WTC11 (cell line): ENCODE measurements around the gene ATN1. TPM values are rescaled to one million over a fixed set of nuclear protein-coding genes. Genes with fewer than 3 reads are reported as not detected.

ENCODE experiments used
- ATAC-seq: fragments of 200-7000 bp; cut with Tn5 transposase; 2 replicates; pipeline ENCODE4 v1.10.0; 2021; ENCODE audit warnings: mild to moderate bottlenecking, moderate library complexity
- CTCF ChIA-PET: fragments of 300-600 bp; sonication (Branson Sonifier 250); formaldehyde crosslinking; loops from one replicate; lab custom pipeline; 2021; ENCODE audit warnings: antibody characterized with exemption; lab: Charles Lee
- POLR2A ChIA-PET: fragments of 350-600 bp; sonication (Branson Sonifier 250); formaldehyde crosslinking; loops from one replicate; lab custom pipeline; 2021; ENCODE audit warnings: antibody characterized with exemption; lab: Charles Lee
- DNase-seq: peaks from one replicate; pipeline ENCODE4 v3.0.0; 2021; ENCODE audit warnings: low spot score
- H3K27ac Mint-ChIP-seq: 2 replicates; pipeline ENCODE4 v1.8.0; 2021; ENCODE audit warnings: mixed read lengths
- H3K27me3 Mint-ChIP-seq: 2 replicates; pipeline ENCODE4 v1.8.0; 2021; ENCODE audit warnings: low read depth, mild to moderate bottlenecking, moderate library complexity, mixed read lengths
- H3K36me3 Mint-ChIP-seq: 2 replicates; pipeline ENCODE4 v1.8.0; 2021; ENCODE audit warnings: mixed read lengths
- H3K4me1 Mint-ChIP-seq: 2 replicates; pipeline ENCODE4 v1.8.0; 2022; ENCODE audit warnings: mixed read lengths
- H3K4me3 Mint-ChIP-seq: 2 replicates; pipeline ENCODE4 v1.8.0; 2021; ENCODE audit warnings: mild to moderate bottlenecking, moderate library complexity, mixed read lengths
- H3K9me3 Mint-ChIP-seq: 2 replicates; pipeline ENCODE4 v1.8.0; 2021; ENCODE audit warnings: mixed read lengths
- ESRRA ChIP-seq: sonication (generic); formaldehyde crosslinking; IDR thresholded peaks from 2 replicates; pipeline ENCODE4 v1.8.1; 2022; ENCODE audit warnings: mild to moderate bottlenecking, missing genetic modification reagents, borderline replicate concordance
- JUN ChIP-seq: sonication (generic); formaldehyde crosslinking; IDR thresholded peaks from 2 replicates; pipeline ENCODE4 v1.8.0; 2023; ENCODE audit warnings: mild to moderate bottlenecking, missing genetic modification reagents
- TCF7 ChIP-seq: sonication (generic); formaldehyde crosslinking; IDR thresholded peaks from 2 replicates; pipeline ENCODE4 v1.8.0; 2022; ENCODE audit warnings: mild to moderate bottlenecking, low read depth, missing genetic modification reagents, moderate library complexity
- ZNF121 ChIP-seq: sonication (generic); formaldehyde crosslinking; IDR thresholded peaks from 2 replicates; pipeline ENCODE4 v1.8.0; 2023; ENCODE audit warnings: missing genetic modification reagents
- ZNF219 ChIP-seq: sonication (generic); formaldehyde crosslinking; IDR thresholded peaks from 2 replicates; pipeline ENCODE4 v1.8.0; 2023; ENCODE audit warnings: missing genetic modification reagents, mild to moderate bottlenecking, borderline replicate concordance
- ZNF232 ChIP-seq: sonication (generic); formaldehyde crosslinking; IDR thresholded peaks from 2 replicates; pipeline ENCODE4 v1.8.0; 2022; ENCODE audit warnings: mild to moderate bottlenecking, missing genetic modification reagents
- ZNF263 ChIP-seq: sonication (generic); formaldehyde crosslinking; IDR thresholded peaks from 2 replicates; pipeline ENCODE4 v1.8.1; 2022; ENCODE audit warnings: low read depth, mild to moderate bottlenecking, moderate library complexity, missing genetic modification reagents
- ZNF396 ChIP-seq: fragments of 250-450 bp; sonication (Bioruptor Pico); IDR thresholded peaks from 2 replicates; pipeline ENCODE4 v1.8.0; 2021; ENCODE audit warnings: mild to moderate bottlenecking, moderate library complexity, borderline replicate concordance
- ZNF671 ChIP-seq: fragments of 250-450 bp; sonication (Bioruptor Pico); IDR thresholded peaks from 2 replicates; pipeline ENCODE4 v1.8.0; 2021; ENCODE audit warnings: mild to moderate bottlenecking
- total RNA-seq: library from RNA; stranded (reverse); gene quantifications from 3 replicates; pipeline ENCODE4 v1.2.3, GENCODE V29; 2021
- TF ChIP-seq, protein P1 (sequence below): sonication (generic); formaldehyde crosslinking; IDR thresholded peaks from 2 replicates; pipeline ENCODE4 v1.8.0; 2023; ENCODE audit warnings: mild to moderate bottlenecking, missing genetic modification reagents
- TF ChIP-seq, protein P2 (sequence below): sonication (generic); formaldehyde crosslinking; IDR thresholded peaks from 2 replicates; pipeline ENCODE4 v1.8.1; 2022; ENCODE audit warnings: low read depth, missing genetic modification reagents, borderline replicate concordance
- TF ChIP-seq, protein P3 (sequence below): sonication (generic); formaldehyde crosslinking; IDR thresholded peaks from 2 replicates; pipeline ENCODE4 v1.8.1; 2023; ENCODE audit warnings: mild to moderate bottlenecking, missing genetic modification reagents, borderline replicate concordance
- TF ChIP-seq, protein P4 (sequence below): fragments of 250-450 bp; sonication (Bioruptor Pico); IDR thresholded peaks from 2 replicates; pipeline ENCODE4 v1.8.0; 2021; ENCODE audit warnings: mild to moderate bottlenecking
- TF ChIP-seq, protein P5 (sequence below): sonication (generic); formaldehyde crosslinking; IDR thresholded peaks from 2 replicates; pipeline ENCODE4 v1.8.1; 2022; ENCODE audit warnings: missing genetic modification reagents, borderline replicate concordance
- TF ChIP-seq, protein P6 (sequence below): sonication (generic); formaldehyde crosslinking; IDR thresholded peaks from 2 replicates; pipeline ENCODE4 v1.8.1; 2022; ENCODE audit warnings: mild to moderate bottlenecking, moderate library complexity, missing genetic modification reagents
- TF ChIP-seq, protein P7 (sequence below): sonication (generic); formaldehyde crosslinking; IDR thresholded peaks from 2 replicates; pipeline ENCODE4 v1.8.0; 2023; ENCODE audit warnings: missing genetic modification reagents, mild to moderate bottlenecking, borderline replicate concordance

ATN1 gene
- total RNA-seq, 1 experiment from 2014 or later, result 87.1 TPM

- TF ChIP-seq TCF7 (CRISPR knock-in tag) (no peak), ZNF121 (no peak), ZNF263 (CRISPR knock-in tag) (no peak)
- TF ChIP-seq, protein P1, sequence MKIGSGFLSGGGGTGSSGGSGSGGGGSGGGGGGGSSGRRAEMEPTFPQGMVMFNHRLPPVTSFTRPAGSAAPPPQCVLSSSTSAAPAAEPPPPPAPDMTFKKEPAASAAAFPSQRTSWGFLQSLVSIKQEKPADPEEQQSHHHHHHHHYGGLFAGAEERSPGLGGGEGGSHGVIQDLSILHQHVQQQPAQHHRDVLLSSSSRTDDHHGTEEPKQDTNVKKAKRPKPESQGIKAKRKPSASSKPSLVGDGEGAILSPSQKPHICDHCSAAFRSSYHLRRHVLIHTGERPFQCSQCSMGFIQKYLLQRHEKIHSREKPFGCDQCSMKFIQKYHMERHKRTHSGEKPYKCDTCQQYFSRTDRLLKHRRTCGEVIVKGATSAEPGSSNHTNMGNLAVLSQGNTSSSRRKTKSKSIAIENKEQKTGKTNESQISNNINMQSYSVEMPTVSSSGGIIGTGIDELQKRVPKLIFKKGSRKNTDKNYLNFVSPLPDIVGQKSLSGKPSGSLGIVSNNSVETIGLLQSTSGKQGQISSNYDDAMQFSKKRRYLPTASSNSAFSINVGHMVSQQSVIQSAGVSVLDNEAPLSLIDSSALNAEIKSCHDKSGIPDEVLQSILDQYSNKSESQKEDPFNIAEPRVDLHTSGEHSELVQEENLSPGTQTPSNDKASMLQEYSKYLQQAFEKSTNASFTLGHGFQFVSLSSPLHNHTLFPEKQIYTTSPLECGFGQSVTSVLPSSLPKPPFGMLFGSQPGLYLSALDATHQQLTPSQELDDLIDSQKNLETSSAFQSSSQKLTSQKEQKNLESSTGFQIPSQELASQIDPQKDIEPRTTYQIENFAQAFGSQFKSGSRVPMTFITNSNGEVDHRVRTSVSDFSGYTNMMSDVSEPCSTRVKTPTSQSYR (CRISPR knock-in tag), result no peak
- TF ChIP-seq, protein P2, sequence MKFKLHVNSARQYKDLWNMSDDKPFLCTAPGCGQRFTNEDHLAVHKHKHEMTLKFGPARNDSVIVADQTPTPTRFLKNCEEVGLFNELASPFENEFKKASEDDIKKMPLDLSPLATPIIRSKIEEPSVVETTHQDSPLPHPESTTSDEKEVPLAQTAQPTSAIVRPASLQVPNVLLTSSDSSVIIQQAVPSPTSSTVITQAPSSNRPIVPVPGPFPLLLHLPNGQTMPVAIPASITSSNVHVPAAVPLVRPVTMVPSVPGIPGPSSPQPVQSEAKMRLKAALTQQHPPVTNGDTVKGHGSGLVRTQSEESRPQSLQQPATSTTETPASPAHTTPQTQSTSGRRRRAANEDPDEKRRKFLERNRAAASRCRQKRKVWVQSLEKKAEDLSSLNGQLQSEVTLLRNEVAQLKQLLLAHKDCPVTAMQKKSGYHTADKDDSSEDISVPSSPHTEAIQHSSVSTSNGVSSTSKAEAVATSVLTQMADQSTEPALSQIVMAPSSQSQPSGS (CRISPR knock-in tag), result no peak
- TF ChIP-seq, all 79 proteins: peak for 0
These were observed 50.9 kb downstream of the ATN1 start (continued) for GRCh38 chr12:6978611-6979011.

DNA sequence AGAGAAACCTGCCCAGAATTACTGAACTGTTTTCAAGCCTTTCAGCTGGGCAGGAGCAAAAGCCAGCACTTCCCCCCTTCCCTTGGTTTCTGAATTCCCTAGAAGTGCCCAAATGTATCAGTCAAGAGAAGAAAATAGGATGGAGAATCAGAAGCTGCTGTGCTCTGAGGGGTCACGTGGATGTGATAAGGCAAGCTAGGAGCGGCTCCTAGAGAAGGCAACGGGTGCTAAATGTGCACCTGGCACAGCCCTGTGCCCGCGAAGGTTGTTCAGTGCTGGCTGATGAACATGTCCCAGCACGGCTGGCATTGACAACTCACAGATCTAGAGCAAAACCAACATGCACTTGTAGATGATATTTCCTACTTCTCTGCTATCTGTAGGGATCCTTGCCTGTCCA lies 51.3 kb downstream of the ATN1 start:
- DNase-seq, result no peak
- Mint-ChIP-seq H3K27me3 (no peaks in the 10 kb centered on the region), H3K4me3 (no peak overlapping the region), H3K4me1 (peaks cover 12% of the 10 kb centered on the region), H3K27ac (peak overlapping the region; percentile 76; the same call in 1 of the 2 replicates), H3K9me3 (no peaks in the 10 kb centered on the region), H3K36me3 (peaks cover 65% of the 10 kb centered on the region)
- no peak for ATAC-seq
- ChIA-PET CTCF (interaction anchor here (1.2 kb wide), 1 partner anchor 14 kb away, joined by 4 read pairs; no protein-coding TSS in a partner anchor), POLR2A (no interaction called here)
- TF ChIP-seq ZNF396 (CRISPR knock-in tag) (no peak), ZNF232 (CRISPR knock-in tag) (no peak), ESRRA (CRISPR knock-in tag) (no peak), ZNF671 (CRISPR knock-in tag) (no peak), ZNF219 (CRISPR knock-in tag) (no peak), JUN (CRISPR knock-in tag) (no peak)
- TF ChIP-seq, protein P3, sequence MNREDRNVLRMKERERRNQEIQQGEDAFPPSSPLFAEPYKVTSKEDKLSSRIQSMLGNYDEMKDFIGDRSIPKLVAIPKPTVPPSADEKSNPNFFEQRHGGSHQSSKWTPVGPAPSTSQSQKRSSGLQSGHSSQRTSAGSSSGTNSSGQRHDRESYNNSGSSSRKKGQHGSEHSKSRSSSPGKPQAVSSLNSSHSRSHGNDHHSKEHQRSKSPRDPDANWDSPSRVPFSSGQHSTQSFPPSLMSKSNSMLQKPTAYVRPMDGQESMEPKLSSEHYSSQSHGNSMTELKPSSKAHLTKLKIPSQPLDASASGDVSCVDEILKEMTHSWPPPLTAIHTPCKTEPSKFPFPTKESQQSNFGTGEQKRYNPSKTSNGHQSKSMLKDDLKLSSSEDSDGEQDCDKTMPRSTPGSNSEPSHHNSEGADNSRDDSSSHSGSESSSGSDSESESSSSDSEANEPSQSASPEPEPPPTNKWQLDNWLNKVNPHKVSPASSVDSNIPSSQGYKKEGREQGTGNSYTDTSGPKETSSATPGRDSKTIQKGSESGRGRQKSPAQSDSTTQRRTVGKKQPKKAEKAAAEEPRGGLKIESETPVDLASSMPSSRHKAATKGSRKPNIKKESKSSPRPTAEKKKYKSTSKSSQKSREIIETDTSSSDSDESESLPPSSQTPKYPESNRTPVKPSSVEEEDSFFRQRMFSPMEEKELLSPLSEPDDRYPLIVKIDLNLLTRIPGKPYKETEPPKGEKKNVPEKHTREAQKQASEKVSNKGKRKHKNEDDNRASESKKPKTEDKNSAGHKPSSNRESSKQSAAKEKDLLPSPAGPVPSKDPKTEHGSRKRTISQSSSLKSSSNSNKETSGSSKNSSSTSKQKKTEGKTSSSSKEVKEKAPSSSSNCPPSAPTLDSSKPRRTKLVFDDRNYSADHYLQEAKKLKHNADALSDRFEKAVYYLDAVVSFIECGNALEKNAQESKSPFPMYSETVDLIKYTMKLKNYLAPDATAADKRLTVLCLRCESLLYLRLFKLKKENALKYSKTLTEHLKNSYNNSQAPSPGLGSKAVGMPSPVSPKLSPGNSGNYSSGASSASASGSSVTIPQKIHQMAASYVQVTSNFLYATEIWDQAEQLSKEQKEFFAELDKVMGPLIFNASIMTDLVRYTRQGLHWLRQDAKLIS, result no peak
- TF ChIP-seq, protein P4, sequence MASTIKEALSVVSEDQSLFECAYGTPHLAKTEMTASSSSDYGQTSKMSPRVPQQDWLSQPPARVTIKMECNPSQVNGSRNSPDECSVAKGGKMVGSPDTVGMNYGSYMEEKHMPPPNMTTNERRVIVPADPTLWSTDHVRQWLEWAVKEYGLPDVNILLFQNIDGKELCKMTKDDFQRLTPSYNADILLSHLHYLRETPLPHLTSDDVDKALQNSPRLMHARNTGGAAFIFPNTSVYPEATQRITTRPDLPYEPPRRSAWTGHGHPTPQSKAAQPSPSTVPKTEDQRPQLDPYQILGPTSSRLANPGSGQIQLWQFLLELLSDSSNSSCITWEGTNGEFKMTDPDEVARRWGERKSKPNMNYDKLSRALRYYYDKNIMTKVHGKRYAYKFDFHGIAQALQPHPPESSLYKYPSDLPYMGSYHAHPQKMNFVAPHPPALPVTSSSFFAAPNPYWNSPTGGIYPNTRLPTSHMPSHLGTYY (CRISPR knock-in tag), result no peak
- TF ChIP-seq, protein P1 (CRISPR knock-in tag), result no peak
- TF ChIP-seq, protein P5, sequence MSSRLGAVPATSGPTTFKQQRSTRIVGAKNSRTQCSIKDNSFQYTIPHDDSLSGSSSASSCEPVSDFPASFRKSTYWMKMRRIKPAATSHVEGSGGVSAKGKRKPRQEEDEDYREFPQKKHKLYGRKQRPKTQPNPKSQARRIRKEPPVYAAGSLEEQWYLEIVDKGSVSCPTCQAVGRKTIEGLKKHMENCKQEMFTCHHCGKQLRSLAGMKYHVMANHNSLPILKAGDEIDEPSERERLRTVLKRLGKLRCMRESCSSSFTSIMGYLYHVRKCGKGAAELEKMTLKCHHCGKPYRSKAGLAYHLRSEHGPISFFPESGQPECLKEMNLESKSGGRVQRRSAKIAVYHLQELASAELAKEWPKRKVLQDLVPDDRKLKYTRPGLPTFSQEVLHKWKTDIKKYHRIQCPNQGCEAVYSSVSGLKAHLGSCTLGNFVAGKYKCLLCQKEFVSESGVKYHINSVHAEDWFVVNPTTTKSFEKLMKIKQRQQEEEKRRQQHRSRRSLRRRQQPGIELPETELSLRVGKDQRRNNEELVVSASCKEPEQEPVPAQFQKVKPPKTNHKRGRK (CRISPR knock-in tag), result no peak
- TF ChIP-seq, protein P6, sequence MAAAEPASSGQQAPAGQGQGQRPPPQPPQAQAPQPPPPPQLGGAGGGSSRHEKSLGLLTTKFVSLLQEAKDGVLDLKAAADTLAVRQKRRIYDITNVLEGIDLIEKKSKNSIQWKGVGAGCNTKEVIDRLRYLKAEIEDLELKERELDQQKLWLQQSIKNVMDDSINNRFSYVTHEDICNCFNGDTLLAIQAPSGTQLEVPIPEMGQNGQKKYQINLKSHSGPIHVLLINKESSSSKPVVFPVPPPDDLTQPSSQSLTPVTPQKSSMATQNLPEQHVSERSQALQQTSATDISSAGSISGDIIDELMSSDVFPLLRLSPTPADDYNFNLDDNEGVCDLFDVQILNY (CRISPR knock-in tag), result no peak
- TF ChIP-seq, protein P7, sequence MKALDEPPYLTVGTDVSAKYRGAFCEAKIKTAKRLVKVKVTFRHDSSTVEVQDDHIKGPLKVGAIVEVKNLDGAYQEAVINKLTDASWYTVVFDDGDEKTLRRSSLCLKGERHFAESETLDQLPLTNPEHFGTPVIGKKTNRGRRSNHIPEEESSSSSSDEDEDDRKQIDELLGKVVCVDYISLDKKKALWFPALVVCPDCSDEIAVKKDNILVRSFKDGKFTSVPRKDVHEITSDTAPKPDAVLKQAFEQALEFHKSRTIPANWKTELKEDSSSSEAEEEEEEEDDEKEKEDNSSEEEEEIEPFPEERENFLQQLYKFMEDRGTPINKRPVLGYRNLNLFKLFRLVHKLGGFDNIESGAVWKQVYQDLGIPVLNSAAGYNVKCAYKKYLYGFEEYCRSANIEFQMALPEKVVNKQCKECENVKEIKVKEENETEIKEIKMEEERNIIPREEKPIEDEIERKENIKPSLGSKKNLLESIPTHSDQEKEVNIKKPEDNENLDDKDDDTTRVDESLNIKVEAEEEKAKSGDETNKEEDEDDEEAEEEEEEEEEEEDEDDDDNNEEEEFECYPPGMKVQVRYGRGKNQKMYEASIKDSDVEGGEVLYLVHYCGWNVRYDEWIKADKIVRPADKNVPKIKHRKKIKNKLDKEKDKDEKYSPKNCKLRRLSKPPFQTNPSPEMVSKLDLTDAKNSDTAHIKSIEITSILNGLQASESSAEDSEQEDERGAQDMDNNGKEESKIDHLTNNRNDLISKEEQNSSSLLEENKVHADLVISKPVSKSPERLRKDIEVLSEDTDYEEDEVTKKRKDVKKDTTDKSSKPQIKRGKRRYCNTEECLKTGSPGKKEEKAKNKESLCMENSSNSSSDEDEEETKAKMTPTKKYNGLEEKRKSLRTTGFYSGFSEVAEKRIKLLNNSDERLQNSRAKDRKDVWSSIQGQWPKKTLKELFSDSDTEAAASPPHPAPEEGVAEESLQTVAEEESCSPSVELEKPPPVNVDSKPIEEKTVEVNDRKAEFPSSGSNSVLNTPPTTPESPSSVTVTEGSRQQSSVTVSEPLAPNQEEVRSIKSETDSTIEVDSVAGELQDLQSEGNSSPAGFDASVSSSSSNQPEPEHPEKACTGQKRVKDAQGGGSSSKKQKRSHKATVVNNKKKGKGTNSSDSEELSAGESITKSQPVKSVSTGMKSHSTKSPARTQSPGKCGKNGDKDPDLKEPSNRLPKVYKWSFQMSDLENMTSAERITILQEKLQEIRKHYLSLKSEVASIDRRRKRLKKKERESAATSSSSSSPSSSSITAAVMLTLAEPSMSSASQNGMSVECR, result no peak
